LNCaP clone FGC (cell line): Measurements from ENCODE around the gene AGBL4.

Experiments
- DNase-seq: peaks from one replicate; pipeline ENCODE4 v3.0.0-alpha.2; 2011; ENCODE audit warnings: low read depth
- H3K4me3 ChIP-seq: 2 replicates; pipeline ENCODE4 v1.5.1; 2011; ENCODE audit warnings: mild to moderate bottlenecking, low read depth, low read length, control low read depth
- TF ChIP-seq, protein P1 (sequence below): IDR thresholded peaks from 2 replicates; pipeline ENCODE4 v1.5.1; 2012; ENCODE audit warnings: mild to moderate bottlenecking; ENCODE audit not compliant: control insufficient read depth, insufficient read depth; ENCODE audit errors: extremely low read depth

AGBL4 gene

DNA sequence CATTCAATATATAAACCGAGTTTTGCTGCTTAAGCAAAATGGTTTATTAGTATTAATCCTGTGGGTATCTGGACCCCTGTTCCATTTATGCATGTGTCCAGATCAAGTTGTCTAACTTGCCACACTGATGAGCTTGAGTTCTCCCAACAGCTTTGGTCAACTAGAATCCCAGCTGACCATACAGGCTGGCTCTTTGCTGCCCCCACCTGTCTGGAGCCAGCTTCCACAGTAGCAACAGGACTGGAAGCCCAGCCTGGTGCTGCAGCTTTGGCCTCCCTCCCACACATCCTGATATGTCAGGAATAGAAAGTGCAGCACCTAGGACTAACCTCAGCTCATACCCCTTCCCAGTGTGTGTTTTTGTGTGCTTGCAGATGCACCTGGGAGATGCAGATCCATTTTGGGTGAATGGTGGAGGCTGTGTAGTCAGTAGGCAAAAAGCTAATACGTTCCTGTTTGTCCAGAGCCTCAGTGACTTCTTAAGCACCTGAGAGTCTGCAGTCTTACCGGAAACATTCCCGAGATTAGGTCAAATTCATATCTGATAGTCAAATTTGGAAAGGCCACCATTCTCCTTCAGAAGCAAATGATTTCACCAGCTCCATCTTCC lies 1206.1 kb downstream of the AGBL4 start:
- H3K4me3 ChIP-seq = no peak overlapping the region
- DNase-seq = peak; percentile 31
- TF ChIP-seq, protein P1, sequence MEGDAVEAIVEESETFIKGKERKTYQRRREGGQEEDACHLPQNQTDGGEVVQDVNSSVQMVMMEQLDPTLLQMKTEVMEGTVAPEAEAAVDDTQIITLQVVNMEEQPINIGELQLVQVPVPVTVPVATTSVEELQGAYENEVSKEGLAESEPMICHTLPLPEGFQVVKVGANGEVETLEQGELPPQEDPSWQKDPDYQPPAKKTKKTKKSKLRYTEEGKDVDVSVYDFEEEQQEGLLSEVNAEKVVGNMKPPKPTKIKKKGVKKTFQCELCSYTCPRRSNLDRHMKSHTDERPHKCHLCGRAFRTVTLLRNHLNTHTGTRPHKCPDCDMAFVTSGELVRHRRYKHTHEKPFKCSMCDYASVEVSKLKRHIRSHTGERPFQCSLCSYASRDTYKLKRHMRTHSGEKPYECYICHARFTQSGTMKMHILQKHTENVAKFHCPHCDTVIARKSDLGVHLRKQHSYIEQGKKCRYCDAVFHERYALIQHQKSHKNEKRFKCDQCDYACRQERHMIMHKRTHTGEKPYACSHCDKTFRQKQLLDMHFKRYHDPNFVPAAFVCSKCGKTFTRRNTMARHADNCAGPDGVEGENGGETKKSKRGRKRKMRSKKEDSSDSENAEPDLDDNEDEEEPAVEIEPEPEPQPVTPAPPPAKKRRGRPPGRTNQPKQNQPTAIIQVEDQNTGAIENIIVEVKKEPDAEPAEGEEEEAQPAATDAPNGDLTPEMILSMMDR = peak; percentile 97

- DNase-seq = no peak
- TF ChIP-seq, protein P1 = no peak
- no peak overlapping the region for H3K4me3 ChIP-seq
These were observed 1213.0 kb downstream of the AGBL4 start for GRCh38 chr1:48810740-48811139.

GRCh38 chr1:48808496-48808895 lies 1215.3 kb downstream of the AGBL4 start:
- no peak overlapping the region for H3K4me3 ChIP-seq
- DNase-seq = no peak
- TF ChIP-seq, protein P1 = no peak

DNA sequence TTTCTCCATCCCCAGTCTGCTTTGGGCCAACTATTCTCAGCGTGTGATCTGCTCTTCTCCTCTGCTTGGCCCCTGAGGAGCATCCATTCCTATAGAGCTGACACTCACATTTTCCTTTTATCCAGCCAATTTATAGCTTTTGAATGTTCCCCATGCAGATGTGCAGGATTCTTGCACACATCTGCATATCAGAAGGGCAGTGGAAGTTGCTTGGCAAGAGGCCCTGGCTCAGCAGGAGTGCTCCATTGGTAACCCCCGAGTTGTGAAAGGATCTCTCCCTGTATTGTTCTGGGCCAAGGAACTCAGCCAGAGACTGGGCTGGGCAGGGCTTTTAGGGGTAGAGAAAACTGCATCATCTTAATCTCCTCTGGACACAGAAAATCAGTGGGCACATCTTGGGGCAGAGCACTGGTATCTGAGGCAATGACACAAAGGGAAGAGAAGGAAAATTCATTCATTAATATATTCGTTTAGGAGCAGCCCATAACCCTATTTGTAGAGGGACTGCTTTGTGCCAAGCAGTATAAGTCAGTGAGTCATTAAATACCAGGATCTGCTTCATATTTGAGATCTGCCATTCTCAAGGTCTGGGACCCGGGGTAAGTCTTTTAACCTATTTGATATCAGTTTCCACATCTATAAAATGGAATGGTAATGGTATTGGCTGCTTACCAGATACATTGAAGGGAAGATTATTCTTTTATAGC lies 1216.0 kb downstream of the AGBL4 start:
- no peak overlapping the region for H3K4me3 ChIP-seq
- DNase-seq = no peak
- TF ChIP-seq, protein P1 = no peak

GRCh38 chr1:48803474-48803873 lies 1220.3 kb downstream of the AGBL4 start:
- TF ChIP-seq, protein P1 = no peak
- DNase-seq = no peak
- no peak overlapping the region for H3K4me3 ChIP-seq

DNA sequence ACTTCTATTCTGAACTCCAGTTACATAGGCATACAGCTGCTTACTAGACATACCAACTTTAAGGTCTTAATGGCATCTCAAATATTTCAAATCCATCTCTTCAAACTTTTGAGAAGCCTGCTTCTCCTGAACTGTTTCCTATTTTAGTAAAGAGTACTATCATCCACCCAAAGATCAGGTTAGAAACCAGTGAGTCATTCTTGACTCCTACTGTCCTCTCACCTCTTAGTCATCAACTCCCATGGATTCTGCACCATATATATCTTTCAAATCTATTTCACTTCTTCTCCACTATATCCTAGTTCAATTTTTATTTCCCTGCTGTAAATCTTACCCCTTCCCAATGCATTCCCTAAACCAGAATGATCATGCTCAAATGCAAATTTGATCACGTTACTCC lies 1228.9 kb downstream of the AGBL4 start:
- TF ChIP-seq, protein P1 = no peak
- H3K4me3 ChIP-seq = no peak overlapping the region
- DNase-seq = no peak

DNA sequence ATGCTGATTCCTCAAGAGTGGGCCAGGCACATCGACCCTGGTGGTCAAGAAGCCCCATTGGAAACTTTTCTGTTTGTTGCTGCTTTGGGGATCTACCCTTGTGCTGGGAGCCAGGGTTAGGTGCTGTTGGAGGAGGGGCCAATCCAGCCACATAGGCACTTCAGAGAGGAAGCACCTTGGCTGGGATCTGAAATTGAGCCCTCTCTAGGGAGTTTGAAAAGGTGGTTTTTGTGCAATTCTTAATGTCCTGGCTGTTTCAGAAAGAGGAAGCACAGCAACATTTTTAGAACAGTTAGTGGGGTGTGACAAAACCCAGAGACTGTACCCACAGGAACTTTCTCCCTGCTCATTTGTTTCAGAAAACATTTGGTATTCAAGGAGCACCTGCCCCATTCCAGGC lies 1229.9 kb downstream of the AGBL4 start:
- H3K4me3 ChIP-seq = no peak overlapping the region
- no peak for DNase-seq
- TF ChIP-seq, protein P1 = no peak
